HG02973 (cell line): ENCODE measurements around the gene PNKP.

Source experiments
- ATAC-seq: cut with Tn5 transposase; IDR thresholded peaks from one replicate; pipeline ENCODE4 v1.9.1; 2021; ENCODE audit warnings: moderate library complexity; ENCODE audit not compliant: unreplicated experiment

Gene PNKP

DNA sequence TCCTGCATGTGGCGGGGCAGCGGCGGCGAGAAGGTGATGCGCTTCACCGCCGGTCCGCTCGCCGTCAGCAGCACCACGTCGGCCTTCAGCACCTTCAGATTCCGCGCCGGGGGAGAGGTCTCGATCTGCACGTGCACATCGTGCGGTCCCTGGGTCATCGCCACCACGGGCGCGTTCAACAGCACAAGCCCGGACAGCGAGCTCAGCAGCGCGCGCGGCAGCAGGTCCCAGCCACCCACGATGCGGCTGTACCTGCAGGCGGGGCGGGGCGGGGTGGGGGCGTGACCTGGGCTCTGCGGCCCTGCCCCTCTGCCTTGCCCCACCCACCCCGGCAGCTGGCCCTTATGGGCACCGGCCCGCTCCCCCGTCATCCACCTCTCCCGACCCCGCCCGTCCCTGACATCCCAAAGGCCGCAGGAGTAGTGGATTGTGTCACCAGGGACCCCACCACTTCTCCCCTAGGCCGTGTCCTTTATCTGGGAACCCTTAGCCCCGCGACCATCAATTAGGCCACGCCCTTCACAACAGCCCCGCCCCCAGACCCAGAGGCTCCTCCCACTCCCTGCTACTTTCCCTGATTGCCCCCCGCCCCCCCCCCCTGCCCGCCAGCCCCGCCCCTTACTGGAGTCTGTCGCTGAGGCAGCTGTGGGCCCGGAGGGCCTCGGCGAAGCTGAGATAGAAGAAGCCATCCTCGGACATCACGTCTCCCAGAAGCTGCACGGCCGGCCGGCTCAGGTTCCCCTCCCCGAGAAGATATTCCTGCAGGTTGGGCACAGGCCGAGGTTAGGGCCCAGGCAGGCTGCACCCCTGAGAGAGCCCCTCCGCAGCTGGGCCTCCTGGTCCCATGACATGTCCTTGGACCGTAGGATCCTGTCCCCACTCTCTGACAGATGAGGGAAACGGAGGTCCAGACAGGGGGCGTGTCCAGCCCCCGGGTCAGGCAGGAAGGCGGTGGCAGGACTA, 23.3 kb upstream of the PNKP start:
- no peak for ATAC-seq

DNA sequence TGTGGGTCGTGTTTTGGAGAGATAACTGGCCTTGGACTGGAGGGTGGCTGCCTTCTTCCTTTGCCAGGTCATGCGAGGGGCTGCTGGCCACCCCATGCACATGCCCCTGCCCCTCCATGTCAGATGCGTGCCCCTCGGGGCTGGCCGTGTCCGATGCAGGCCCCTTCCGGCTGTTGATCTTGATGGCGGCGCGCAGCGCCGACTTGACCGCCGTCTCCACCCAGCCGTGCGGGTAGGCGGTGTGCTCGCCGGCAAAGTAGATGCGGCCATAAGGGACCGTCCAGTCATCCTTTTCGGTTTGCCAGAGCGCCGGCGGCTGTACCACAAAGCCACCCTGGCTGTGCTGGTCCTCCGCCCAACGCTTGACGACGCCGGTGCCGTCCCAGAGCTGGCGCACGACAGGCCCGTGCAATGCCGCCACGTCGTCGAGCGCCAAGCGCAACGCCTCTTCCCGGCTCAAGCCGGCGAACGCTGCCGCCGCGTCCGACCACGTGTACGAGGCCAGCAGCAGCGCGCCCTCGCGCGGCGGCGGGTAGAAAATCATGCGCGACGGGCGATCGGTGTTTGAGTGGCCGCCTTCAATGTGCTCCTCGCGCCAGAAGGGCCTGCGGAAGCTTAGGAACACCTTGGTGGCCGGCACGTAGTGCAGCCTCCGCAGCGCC, 22.4 kb upstream of the PNKP start:
- ATAC-seq = no peak

DNA sequence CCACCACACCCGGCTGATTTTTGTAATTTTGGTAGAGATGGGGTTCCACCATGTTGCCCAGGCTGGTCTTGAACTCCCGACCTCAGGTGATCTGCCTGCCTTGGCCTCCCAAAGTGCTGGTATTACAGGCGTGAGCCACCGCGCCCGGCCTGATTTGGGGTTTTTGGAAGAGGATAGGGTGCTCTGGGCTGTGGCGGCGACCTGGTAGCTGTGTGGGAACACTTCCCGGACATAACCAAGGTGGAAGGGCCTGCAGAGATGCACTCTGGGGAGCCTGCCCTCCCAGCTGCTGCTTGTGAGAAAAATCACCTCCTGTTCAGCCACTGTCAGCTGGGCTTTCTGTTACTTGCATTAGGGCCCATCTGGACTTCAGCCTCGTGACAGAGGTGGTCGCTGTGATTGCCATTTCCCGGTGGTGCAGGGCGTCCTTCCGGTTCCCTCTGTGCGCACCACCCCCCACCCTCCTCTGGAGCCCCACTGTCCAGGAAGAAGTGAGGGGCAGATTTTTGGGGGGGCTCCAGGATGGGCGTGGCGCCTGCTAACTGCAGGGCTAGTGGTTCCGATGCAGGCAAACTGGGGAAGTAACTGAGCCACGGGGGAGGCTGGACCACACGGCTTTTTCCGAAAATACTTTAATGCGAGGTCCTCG, 21.8 kb upstream of the PNKP start:
- no peak for ATAC-seq

DNA sequence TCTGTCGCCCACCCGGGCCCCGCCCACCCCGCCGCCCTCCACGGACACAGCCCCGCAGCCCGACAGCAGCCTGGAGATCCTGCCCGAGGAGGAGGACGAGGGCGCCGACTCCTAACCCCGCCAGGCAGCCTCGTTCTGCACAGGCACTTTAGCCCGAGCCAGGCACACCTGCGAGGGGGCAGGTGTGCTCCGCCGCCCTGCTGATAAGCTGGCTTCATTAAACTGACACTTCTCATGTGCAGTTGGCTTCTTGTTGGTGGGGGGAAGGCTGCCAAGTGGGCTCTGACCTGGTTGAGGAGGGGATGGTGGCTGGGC, 21.1 kb upstream of the PNKP start:
- ATAC-seq = no peak

DNA sequence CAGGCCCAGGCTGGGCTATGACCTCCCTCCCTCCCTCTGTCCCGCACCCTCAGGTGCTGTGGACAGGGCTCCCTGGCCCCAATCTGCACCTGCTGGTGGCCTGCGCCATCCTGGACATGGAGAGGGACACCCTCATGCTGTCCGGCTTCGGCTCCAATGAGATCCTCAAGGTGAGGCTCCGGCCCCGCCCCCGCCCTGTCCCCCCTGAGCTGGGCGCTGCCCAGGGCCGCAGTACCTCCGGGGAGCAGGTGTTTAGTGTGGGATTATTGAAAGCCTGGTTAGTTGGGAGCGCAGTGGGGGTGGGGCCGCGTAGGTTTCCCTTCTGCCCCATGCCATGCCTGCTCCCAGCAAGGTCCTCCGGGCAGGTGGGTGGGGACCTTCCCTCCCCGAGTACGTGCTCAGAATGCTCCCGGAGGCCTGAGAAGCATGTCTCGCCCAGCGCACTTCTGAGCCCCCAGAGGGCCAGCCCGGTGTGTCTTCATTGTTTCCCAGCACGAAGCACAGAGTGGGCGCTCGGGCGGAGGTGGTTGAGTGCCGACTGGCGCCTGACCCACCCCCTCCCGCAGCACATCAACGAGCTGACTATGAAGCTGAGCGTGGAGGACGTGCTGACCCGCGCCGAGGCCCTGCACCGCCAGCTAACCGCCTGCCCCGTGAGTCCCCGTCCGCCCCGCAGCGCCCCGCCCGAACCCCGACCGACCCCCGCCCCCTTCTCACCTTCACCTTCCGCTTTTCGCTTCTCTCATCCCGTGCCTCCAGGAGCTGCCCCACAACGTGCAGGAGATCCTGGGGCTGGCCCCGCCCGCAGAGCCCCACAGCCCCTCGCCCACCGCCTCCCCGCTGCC, 20.5 kb upstream of the PNKP start:
- ATAC-seq = no peak

DNA sequence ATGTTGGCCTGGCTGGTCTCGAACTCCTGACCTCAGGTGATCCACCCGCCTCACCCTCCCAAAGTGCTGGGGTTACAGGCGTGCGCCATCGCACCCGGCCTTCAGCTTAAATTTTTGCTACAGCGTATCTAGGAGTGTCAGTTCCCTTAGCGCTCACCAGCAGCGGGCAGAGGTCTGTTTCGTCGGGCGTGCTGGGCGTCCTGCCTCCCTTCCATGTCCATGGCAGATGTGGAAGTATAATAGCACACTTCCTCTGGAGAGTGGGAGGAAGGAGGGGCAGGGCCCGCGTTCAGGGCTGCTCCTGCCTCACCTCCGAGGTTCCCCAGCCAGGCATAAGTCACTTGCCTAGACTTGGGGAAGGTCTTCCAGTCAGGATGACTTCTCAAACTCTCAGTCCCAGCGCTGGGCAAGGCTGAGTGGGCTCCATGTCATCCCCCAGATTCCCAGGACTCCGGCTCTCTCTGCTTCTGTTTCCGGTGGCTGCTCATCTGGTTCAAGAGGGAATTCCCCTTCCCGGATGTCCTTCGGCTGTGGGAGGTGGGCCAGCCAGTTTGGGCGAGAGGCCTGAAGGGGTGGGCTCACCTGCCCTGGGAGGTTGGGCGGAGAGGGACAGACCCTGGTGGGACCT, 19.8 kb upstream of the PNKP start:
- no peak for ATAC-seq

DNA sequence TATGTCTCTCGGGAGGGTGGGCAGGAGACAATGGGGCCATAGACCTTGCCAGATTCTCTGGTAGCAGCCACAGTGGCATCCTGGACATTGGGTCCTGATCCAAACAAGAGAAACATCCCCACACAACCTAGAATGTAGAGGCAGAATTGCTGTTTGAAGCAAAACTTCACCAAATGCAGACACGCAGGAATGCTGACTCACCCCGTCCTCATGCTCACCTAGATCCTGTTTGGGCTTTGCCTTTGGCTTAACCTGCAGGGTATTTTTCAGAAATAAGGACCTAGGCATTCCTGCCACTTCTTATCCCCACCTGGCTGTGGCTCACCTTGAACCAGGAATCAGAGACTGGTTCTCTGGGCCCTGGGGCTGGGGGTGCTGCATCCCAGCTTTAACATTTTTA, 17.4 kb upstream of the PNKP start:
- ATAC-seq = no peak

DNA sequence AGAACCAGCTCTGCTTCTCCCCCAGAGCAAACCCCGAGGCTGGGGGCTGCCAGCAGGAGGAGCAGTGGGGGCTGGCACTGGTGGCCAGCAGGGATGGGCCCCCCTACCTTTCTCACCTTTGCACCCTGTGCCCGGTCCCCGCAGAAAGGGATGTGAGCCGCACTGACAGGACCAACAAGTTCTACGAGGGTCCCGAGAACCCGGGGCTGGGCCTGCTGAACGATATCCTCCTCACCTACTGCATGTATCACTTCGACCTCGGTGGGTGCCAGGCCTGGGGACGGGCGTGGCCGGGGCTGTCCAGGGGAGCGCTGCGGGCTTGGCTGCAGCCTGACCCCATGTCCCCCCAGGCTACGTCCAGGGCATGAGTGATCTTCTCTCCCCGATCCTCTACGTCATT, 16.7 kb upstream of the PNKP start:
- no peak for ATAC-seq

DNA sequence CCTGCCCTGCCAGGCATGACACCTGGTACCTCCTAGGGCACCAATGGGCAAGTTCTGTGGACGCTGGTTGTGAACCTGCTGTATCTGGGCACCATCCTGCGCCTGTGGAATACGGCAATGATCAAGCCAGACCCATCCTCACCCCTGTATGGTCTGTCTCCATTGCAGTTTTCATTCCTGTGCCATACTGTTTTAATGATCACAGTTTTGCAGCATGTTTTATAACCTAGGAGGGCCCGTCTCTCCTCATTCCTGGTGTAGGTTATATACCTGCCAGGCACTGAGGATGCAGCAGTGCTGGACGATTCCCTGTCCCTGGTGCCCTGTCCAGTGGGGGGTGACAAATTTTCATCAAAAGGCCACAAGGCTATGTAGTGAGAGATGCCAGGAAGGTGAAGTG, 15.7 kb upstream of the PNKP start:
- no peak for ATAC-seq

DNA sequence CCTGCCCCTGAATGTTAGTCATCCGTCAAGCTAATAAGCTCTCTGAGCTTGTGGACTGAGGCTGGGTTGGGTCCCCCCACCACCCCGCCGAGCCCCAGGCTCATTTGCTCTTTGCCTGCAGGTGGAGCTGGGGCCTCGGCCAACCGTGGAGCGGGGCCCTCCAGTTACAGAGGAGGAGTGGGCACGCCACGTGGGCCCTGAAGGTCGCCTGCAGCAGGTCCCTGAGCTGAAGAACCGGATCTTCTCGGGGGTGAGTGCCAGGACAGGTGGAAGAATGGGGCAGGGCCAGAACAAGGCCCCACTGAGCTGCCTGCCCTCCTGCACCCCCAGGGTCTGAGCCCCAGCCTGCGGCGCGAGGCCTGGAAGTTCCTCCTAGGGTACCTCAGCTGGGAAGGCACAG, 15.3 kb upstream of the PNKP start:
- ATAC-seq = no peak

DNA sequence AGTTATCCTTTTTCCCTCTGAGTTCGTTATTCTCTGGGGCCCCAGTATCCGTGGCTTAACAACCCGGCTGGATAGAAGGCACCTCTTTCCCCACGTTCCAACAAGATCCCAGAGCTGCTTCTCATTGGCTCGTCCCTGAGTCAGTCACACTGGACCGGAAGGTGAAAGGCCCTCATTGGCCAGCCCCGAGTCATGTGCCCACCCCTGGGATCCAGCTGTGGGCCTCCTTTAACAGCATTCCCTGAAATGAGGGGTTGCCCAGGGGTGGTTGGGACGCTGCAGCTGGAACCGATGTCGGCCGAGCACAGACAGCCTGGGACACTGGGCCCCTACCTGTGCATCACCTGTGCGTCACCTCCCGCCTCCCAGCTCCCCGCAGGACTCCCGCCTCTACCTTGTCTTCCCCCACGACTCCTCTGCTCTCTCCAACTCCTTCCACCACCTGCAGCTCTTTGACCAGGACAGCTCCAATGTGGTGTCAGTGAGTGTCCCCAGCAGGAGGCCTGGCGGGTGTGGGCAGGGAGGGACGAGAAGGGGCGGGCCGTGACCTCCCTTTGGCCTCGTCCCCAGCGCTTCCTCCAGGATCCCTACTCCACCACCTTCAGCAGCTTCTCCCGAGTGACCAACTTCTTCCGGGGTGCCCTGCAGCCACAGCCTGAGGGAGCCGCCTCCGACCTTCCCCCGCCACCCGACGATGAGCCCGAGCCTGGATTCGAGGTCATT, 14.5 kb upstream of the PNKP start:
- ATAC-seq = no peak

DNA sequence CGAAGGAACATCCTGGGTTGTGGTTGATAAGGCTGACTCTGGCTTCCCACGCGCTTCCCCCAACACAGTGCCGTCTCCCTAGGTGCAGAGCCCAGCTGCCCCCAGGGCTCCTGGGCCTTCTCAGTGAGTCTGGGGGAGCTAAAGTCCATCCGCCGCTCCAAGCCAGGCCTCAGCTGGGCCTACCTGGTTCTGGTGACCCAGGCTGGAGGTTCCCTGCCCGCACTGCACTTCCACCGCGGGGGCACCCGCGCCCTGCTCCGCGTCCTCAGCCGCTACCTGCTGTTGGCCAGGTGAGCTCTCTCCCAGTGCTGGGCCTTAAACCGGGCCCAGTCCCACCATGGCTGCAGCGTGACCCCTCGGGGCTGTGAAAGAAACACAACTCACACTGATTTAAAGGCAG, 13.8 kb upstream of the PNKP start:
- no peak for ATAC-seq

DNA sequence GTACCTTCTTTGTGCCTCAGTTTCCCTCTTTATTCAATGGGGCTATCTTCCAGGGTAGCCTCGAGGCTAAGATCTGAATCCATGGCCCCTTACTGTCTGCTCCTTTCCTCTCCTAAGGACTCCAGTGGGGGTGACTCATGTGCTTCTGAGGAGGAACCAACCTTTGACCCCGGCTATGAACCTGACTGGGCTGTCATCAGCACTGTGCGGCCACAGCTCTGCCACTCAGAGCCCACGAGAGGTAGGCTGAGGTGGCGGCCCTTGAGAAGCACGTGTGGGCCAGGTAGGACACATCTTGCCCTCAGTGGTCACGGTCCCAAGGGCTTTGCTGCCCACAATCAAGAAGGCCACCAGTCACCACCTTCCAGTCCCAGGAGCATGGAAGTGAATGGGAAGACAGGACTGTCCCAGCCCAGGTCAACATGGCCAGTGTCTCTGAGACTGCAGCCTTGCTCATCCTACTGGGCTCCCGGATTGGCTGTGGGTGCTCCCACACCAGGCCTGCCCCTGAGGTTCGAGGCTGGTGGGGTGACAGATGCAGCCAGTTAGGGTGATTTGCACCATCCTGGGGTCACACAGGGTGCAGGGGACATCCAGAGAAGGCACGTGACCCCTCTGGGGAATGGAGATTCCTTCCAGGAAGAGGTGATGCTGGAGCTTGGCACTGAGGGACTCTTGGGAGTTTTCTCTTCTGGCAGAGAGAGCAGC, 12.9 kb upstream of the PNKP start:
- ATAC-seq = no peak

DNA sequence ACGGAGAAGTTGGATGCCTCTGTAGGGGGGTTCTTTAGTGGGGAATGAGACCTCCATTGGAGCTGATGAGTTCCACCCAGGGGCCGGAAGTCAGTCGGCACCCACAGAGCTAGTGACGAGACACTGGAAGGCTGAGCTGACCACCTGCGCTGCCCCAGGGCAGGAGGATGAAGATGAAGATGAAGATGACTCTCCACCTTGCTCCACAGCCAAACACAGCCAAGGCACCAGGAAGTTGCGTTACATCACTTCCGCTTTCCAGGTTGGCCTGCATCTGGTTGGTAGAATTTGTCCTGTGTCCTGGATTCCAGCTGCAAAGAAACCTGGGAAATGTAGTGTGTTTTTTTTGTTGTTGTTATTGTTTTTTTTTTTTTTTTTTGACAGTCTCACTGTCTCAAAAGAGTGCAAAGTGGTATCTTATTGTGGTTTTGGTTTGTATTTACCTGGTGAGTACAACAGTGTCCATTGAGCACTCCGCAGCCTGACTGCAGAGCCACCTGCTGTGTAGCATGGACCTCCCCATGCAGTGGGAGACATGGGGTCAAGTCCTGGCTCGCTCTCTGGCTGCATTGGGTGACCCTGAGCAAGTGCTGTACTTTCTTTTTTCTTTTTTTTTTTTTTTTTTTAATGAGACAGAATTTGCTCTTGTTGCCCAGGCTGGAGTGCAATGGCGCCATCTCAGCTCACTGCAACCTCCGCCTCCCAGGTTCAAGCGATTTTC, 12.0 kb upstream of the PNKP start:
- no peak for ATAC-seq

DNA sequence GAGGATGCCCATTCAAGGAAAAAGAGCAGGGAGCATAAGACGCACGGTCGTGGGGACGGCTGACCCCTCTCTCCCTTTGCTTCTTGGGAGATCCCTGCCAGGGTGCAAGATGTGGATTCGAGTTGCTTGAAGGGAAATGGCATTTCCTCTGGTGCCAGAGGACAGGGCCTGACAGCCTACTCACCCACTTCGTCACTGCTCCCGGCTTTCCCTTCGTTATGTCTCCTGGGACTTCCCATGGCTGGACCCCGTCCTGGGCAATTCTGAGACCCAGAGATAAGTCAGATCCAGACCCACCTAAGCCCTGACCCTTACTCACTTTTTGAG, 11.3 kb upstream of the PNKP start:
- no peak for ATAC-seq

DNA sequence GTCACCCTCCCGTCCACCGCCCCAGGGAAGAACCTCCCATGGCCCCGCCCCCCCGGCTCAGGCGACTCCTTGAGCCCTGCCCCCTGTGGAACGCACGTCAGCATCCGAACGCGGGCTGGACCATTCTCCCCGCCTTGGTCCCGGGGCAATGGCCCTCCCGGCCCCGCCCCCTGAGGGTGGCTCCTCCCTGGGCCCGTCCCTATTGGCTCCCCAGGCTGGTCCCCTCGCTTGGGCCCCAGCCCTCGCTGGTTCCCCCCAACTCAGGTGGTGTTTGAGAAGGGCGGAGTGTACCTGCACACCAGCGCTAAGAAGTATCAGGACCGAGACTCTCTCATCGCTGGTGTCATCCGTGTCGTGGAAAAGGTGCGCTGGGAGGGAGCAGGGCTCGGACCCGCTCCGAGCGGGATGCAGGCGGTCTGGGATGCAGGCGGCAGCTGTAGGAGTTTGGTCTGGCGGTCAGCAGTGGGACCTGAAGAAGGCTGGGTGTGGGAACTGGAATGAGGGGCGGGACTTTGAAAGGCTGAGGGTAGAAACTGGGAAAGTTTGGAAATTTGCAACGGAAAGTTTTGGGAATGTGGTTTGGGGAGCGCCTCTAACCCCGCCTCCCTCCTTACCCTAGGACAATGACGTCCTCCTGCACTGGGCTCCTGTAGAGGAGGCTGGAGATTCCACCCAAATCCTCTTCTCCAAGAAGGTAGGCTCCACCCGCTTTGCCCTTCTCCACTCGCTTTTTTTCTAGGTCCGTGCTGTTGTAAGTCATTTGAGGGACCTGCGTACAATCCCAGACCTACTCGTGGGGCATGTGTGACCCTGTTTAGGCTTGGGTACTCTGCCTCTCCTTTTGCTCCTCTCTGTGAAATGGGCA, 10.7 kb upstream of the PNKP start:
- peak; percentile 38 for ATAC-seq

DNA sequence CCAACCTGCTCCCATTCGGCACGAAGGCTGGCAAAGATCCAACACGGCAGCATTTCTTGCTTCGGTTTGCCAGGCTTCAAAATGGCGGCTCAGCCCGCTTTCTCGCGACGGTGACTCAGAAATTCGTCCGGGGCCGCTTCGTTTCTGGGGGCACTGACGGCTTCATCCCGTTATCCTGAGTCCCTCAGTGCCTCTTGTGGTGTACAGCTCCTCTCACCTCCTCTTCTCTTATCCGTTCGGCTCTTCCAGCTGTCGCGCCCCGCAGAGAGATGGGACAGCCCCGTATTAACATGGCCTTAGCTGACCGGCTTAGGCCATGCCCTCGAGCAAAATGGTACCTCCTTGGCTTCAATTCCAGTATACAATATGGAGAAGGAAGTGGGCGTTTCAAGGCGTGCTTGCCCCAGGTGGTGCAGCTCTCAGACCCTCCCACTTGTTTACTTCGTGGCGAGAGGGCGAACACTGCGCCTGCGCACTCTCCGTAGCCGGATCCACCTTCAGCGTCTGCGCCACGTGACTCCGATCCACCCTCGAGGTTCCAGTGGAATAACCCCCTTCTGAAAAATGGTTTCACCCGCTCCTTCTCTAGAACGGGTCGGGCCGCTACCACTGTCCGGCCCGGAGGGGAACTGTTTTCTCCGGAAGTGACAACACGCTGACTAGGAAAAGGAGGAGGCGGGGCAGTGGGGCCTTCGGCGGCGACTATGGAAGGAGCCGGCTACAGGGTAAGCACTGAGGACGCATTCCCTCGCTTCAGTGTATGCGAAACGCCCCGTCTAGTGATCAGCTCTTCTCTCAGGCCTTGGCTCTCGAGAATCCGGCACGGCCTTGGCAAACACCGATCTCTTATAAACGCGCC, 9.9 kb upstream of the PNKP start, which contains the start of the genes AKT1S1 and TBC1D17:
Gene AKT1S1, minus strand, starts transcription at position 336 of the 859 bp plus-strand sequence. CDS start 4,060 bp downstream, outside the sequence.
Gene TBC1D17, plus strand, starts transcription at position 683 of the 859 bp plus-strand sequence. Its CDS starts 22 bp downstream, at position 705.
- peak; percentile 59 for ATAC-seq
